ENCODE measurements around the gene ABHD14A. TPM values are rescaled to one million over a fixed set of nuclear protein-coding genes. Genes with fewer than 3 reads are reported as not detected.
"Not testable (repeated sequence)": the region's sequence is repeated elsewhere in the genome, so short reads cannot be mapped to it uniquely, and the experiment has no call there.

ABHD14A gene
- total RNA-seq (10 to 100 TPM; 19.9 to 25.9 (median 23.2) TPM), polyA plus RNA-seq (43.3 TPM)
- long read RNA-seq, donor 1, transcript ABHD14A-201 (5 exons, 1,062 nt) = major isoform, 29 of 38 reads
- long read RNA-seq, donor 1, partial matches to known transcripts = 3 of 38 reads
- long read RNA-seq, donor 1, other reads (novel, unspliced or antisense) = 6 of 38 reads
- long read RNA-seq, donor 2, transcript ABHD14A-201 (5 exons, 1,062 nt) = major isoform, 14 of 19 reads
- long read RNA-seq, donor 2, partial matches to known transcripts = 2 of 19 reads
- long read RNA-seq, donor 2, other reads (novel, unspliced or antisense) = 3 of 19 reads
- long read RNA-seq, donor 3, transcript ABHD14A-201 (5 exons, 1,062 nt) = major isoform, 17 of 28 reads
- long read RNA-seq, donor 3, partial matches to known transcripts = 1 of 28 reads
- long read RNA-seq, donor 3, other reads (novel, unspliced or antisense) = 10 of 28 reads
- long read RNA-seq, donor 4, transcript ABHD14A-201 (5 exons, 1,062 nt) = major isoform, 16 of 21 reads
- long read RNA-seq, donor 4, partial matches to known transcripts = 4 of 21 reads
- long read RNA-seq, donor 4, other reads (novel, unspliced or antisense) = 1 of 21 reads

- H3K4me1 ChIP-seq (ENCODE audit: control insufficient read depth, insufficient read depth, low read length) = peaks cover 10% of the 10 kb centered on the region
- no peaks in the 10 kb centered on the region for H3K9me3 ChIP-seq (ENCODE audit: control insufficient read depth, low read length)
- WGBS = under 1% methylated on average over 63 of the region's 63 CpGs
- ATAC-seq (peak; percentile 80 to 81), DNase-seq (peak; percentile 79 to 93 (median 92))
- H3K4me3 ChIP-seq (ENCODE audit: low read length) = peak within 1 kb of the TSS; percentile 67
- intact Hi-C loops (cut with DNase I) = loop anchor here in 1 of 4 donors (2.0 kb wide), 1 partner anchor 32 kb away; the partner anchor contains the start of gene PARP3
- H3K27ac ChIP-seq (ENCODE audit: low read length) = peak within 1 kb of the TSS; percentile 59
- H3K27me3 ChIP-seq (ENCODE audit: control insufficient read depth, insufficient read depth) = no peaks in the 10 kb centered on the region
These were observed at the start of gene ABHD14A for GRCh38 chr3:51974963-51975851. ABHD14A (plus strand) TSS chr3:51975064; CDS start chr3:51975136, 72 bp downstream.

DNA sequence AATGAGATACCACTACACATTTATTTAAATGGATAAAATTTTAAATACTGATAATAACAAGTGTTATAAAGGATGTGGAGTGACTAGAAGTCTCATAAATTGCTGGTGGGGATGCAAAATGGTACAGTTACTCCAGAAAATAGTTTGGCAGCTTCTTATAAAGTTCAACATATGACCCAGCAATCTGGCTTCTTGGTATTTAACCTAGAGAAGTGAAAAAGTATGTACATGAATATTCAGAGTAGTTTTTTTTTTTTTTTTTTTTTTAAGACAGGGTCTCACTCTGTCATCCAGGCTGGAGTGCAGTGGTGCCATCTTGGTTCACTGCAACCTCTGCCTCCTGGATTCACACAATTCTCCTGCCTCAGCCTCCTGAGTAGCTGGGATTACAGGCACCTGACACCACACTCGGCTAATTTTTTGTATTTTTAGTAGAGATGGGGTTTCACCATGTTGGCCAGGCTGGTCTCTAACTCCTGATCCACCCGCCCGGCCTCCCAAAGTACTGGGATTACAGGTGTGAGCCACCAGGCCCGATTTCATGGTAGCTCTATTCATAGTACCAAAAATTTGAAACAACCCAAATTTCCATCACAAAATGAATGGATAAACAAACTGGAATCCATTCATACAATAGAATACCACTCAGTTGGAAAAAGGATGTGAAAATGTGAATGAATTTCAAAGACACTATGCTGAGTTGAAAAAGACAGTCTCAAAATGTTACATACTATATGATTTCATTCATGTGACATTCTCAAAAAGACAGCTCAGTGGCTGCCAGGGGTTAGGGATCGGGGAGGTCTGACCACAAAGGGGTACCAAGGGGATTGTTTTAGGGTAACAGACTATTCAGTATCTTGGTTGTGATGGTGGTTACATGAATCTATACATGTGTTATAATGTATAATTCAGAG is 47.5 kb upstream of the ABHD14A start:
- no peak overlapping the region for H3K4me3 ChIP-seq (ENCODE audit: low read length)
- WGBS = 88% methylated on average over 5 of the region's 5 CpGs
- H3K9me3 ChIP-seq (ENCODE audit: control insufficient read depth, low read length) = no peaks in the 10 kb centered on the region
- DNase-seq = no peak
- ATAC-seq = no peak
- intact Hi-C loops (cut with DNase I) = no loop called here
- no peak overlapping the region for H3K27ac ChIP-seq (ENCODE audit: low read length)
- no peaks in the 10 kb centered on the region for H3K27me3 ChIP-seq (ENCODE audit: control insufficient read depth, insufficient read depth)
- no peaks in the 10 kb centered on the region for H3K4me1 ChIP-seq (ENCODE audit: control insufficient read depth, insufficient read depth, low read length)

DNA sequence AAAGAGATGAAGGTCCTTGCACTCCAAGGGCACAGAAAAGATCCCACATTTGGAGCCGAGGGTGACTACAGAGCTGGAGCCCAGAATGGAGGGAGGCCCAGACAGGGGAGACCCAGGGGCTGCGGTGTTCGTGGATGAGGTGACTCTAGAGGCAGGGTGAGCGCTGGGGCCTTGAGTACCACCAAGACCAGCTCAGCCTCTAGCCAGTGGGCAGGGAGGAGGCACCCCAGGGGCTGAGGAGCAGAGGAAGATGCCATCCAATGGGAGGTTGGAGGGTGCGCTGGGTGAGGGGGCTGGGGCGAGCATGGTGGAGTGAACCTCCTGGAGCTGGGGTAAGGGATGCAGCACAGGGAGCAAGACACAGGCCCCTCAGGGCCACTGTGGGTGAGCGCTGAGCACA is 46.4 kb upstream of the ABHD14A start:
- no peaks in the 10 kb centered on the region for H3K9me3 ChIP-seq (ENCODE audit: control insufficient read depth, low read length)
- 94% methylated on average over 7 of the region's 7 CpGs for WGBS
- intact Hi-C loops (cut with DNase I) = no loop called here
- no peak overlapping the region for H3K27ac ChIP-seq (ENCODE audit: low read length)
- H3K4me3 ChIP-seq (ENCODE audit: low read length) = no peak overlapping the region
- H3K4me1 ChIP-seq (ENCODE audit: control insufficient read depth, insufficient read depth, low read length) = no peaks in the 10 kb centered on the region
- DNase-seq (no peak), ATAC-seq (peak in 1 of 2 donors; percentile 18)
- no peaks in the 10 kb centered on the region for H3K27me3 ChIP-seq (ENCODE audit: control insufficient read depth, insufficient read depth)

GRCh38 chr3:51928981-51929380 is 45.9 kb upstream of the ABHD14A start:
- DNase-seq; H3K9me3 ChIP-seq (ENCODE audit: control insufficient read depth, low read length); H3K4me1 ChIP-seq (ENCODE audit: control insufficient read depth, insufficient read depth, low read length); H3K4me3 ChIP-seq (ENCODE audit: low read length); H3K27ac ChIP-seq (ENCODE audit: low read length); intact Hi-C loops (cut with DNase I); H3K27me3 ChIP-seq (ENCODE audit: control insufficient read depth, insufficient read depth); ATAC-seq: not testable (repeated sequence)
- 84% methylated on average over 3 of the region's 3 CpGs for WGBS

GRCh38 chr3:51929420-51930003 is 45.4 kb upstream of the ABHD14A start:
- Histone ChIP-seq H3K27me3 (ENCODE audit: control insufficient read depth, insufficient read depth) (no peaks in the 10 kb centered on the region), H3K9me3 (ENCODE audit: control insufficient read depth, low read length) (no peaks in the 10 kb centered on the region), H3K27ac (ENCODE audit: low read length) (no peak overlapping the region), H3K4me1 (ENCODE audit: control insufficient read depth, insufficient read depth, low read length) (no peaks in the 10 kb centered on the region), H3K4me3 (ENCODE audit: low read length) (no peak overlapping the region)
- intact Hi-C loops (cut with DNase I) = no loop called here
- 66% methylated on average over 5 of the region's 5 CpGs for WGBS
- DNase-seq = no peak
- ATAC-seq = peak in 1 of 2 donors; percentile 12

DNA sequence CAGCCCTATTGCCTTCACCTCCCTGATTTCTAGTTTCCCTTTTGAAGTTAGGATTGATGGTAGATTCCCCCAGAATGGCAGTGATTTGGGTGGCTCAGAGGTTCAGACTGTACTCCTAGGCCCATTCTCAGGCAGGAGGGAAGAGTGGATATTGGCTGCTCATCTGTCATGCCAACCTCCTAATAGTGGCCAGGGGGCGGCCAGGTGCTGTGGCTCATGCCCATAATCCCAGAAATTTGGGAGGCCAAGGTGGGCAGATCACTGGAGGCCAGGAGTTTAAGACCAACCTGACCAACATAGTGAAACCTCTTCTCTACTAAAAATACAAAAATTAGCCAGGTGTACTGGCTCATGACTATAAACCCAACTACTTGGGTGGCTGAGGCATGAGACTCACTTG is 44.4 kb upstream of the ABHD14A start:
- 100% methylated on average over 1 of the region's 1 CpG for WGBS
- Histone ChIP-seq H3K4me1 (ENCODE audit: control insufficient read depth, insufficient read depth, low read length) (no peaks in the 10 kb centered on the region), H3K27me3 (ENCODE audit: control insufficient read depth, insufficient read depth) (no peaks in the 10 kb centered on the region), H3K4me3 (ENCODE audit: low read length) (no peak overlapping the region), H3K9me3 (ENCODE audit: control insufficient read depth, low read length) (no peaks in the 10 kb centered on the region), H3K27ac (ENCODE audit: low read length) (no peak overlapping the region)
- DNase-seq = no peak
- intact Hi-C loops (cut with DNase I) = no loop called here
- no peak for ATAC-seq

DNA sequence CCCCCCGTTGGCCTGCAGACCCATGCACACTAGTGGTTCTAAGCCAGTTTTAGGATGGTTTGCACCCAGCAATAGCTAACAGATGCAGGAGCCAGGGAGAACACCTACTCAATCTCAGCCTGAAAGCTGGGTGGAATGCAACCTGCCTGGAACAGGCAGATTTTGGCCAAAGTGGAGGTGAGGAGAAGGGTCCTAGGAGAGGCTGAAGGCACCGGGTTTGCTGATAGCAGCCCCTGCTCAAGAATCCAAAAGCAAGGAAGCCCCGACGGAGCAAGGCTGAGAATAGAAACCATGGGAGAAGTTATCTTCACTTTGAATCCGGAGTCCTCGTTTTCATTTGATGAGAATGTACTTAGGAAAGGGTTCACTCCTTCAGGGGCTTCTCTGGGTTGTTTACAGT is 43.1 kb upstream of the ABHD14A start:
- ATAC-seq (no peak), DNase-seq (no peak)
- no peak overlapping the region for H3K27ac ChIP-seq (ENCODE audit: low read length)
- no peak overlapping the region for H3K4me3 ChIP-seq (ENCODE audit: low read length)
- WGBS = 89% methylated on average over 6 of the region's 6 CpGs
- intact Hi-C loops (cut with DNase I) = no loop called here
- H3K4me1 ChIP-seq (ENCODE audit: control insufficient read depth, insufficient read depth, low read length) = no peaks in the 10 kb centered on the region
- no peaks in the 10 kb centered on the region for H3K27me3 ChIP-seq (ENCODE audit: control insufficient read depth, insufficient read depth)
- no peaks in the 10 kb centered on the region for H3K9me3 ChIP-seq (ENCODE audit: control insufficient read depth, low read length)

- WGBS = 92% methylated on average over 15 of the region's 15 CpGs
- H3K4me1 ChIP-seq (ENCODE audit: control insufficient read depth, insufficient read depth, low read length) = no peaks in the 10 kb centered on the region
- H3K4me3 ChIP-seq (ENCODE audit: low read length) = no peak overlapping the region
- DNase-seq (peak in 1 of 3 donors; percentile 12), ATAC-seq (no peak)
- intact Hi-C loops (cut with DNase I) = no loop called here
- no peaks in the 10 kb centered on the region for H3K27me3 ChIP-seq (ENCODE audit: control insufficient read depth, insufficient read depth)
- no peaks in the 10 kb centered on the region for H3K9me3 ChIP-seq (ENCODE audit: control insufficient read depth, low read length)
- H3K27ac ChIP-seq (ENCODE audit: low read length) = no peak overlapping the region
These were observed 42.1 kb upstream of the ABHD14A start for GRCh38 chr3:51932471-51933370.

DNA sequence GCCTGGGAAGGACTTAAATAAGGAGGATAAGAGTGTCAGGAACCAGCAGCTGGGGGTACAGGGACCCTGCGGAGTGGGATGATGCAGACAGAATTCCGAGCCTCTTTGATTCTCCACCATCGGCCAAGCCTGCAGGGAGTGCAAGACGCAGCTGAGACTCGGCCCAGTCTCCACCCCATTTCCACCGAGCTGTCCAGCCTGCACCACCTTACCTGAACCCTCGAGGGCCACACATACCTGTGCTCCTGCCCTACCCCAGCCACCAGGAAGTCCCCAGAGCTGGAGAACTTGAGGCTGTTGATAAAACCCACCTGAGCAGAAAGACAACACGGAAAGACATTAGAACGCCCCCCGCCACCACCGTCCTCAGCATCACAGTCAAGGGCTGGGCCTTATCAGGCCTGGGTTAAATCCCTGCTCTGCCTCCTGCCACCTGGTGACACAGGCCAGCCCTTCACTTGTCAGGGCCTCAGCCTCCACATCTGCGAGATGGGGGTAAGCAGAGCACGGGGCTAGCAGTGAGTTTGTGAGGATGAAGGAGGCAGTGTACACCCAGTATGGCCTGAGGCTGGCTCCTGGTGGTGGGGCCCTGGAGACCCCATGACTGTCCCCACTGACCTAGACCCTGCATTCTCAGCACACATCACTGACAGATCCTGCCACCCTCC is 41.3 kb upstream of the ABHD14A start:
- intact Hi-C loops (cut with DNase I) = no loop called here
- Histone ChIP-seq H3K9me3 (ENCODE audit: control insufficient read depth, low read length) (no peaks in the 10 kb centered on the region), H3K4me1 (ENCODE audit: control insufficient read depth, insufficient read depth, low read length) (no peaks in the 10 kb centered on the region), H3K4me3 (ENCODE audit: low read length) (no peak overlapping the region), H3K27me3 (ENCODE audit: control insufficient read depth, insufficient read depth) (no peaks in the 10 kb centered on the region), H3K27ac (ENCODE audit: low read length) (no peak overlapping the region)
- peak in 1 of 3 donors; percentile 43 for DNase-seq
- ATAC-seq = no peak
- 92% methylated on average over 13 of the region's 13 CpGs for WGBS

All from right cardiac atrium (tissue), 5 donors.